CD4-positive, alpha-beta T cell (primary cell): ENCODE results near the gene PPM1L. TPM values are rescaled to one million over a fixed set of nuclear protein-coding genes. Genes with fewer than 3 reads are reported as not detected.
A peak's percentile ranks its signal among the peaks of the same experiment; 100 is the strongest.

Experiments
- ATAC-seq: fragments of 200-7000 bp; cut with Tn5 transposase; one replicate; pipeline ENCODE4 v1.10.0; 2022; ENCODE audit warnings: mild to moderate bottlenecking; ENCODE audit not compliant: poor library complexity
- CTCF ChIA-PET: fragments of 350-600 bp; sonication (Branson Sonifier 250); formaldehyde crosslinking; loops from one replicate; lab custom pipeline; 2021; ENCODE audit warnings: antibody characterized with exemption, inconsistent platforms; lab: Charles Lee
- POLR2A ChIA-PET: fragments of 350-600 bp; sonication (Branson Sonifier 250); formaldehyde crosslinking; loops from one replicate; lab custom pipeline; 2021; ENCODE audit warnings: antibody characterized with exemption, inconsistent platforms; lab: Charles Lee
- DNase-seq, 14 experiments: peaks; one replicate each; pipeline ENCODE4 v3.0.0-alpha.2; 2013 to 2020; ENCODE audit warnings: mixed read lengths in 2 of 14
- H3K27ac ChIP-seq, 2 donors: one replicate each; pipeline versions ENCODE4 v1.5.1 to v1.7.0; 2013; ENCODE audit warnings: low read length in 2 of 2, low read depth in 1 of 2, mild to moderate bottlenecking in 1 of 2
- H3K27me3 ChIP-seq, 2 experiments: 1 replicate in 1 of 2; 2 replicates in 1 of 2; pipeline versions ENCODE4 v1.6.1 to v1.7.0; 2013; ENCODE audit warnings: low read length in 2 of 2, control low read depth in 1 of 2, mild to moderate bottlenecking in 1 of 2, moderate library complexity in 1 of 2; ENCODE audit not compliant: insufficient read depth in 2 of 2, control insufficient read depth in 1 of 2
- H3K36me3 ChIP-seq: one replicate; pipeline ENCODE4 v1.6.1; 2013; ENCODE audit warnings: low read length, control low read depth; ENCODE audit not compliant: insufficient read depth
- H3K4me1 ChIP-seq: one replicate; pipeline ENCODE4 v1.6.1; 2013; ENCODE audit warnings: low read length, control low read depth; ENCODE audit not compliant: insufficient read depth
- H3K4me3 ChIP-seq: one replicate; pipeline ENCODE4 v1.5.1; 2013; ENCODE audit warnings: mild to moderate bottlenecking, low read length, moderate library complexity
- H3K9me3 ChIP-seq, 2 experiments: 1 replicate in 1 of 2; 2 replicates in 1 of 2; pipeline versions ENCODE4 v1.6.1 to v1.7.0; 2013; ENCODE audit warnings: low read length in 2 of 2, mild to moderate bottlenecking in 2 of 2, control low read depth in 1 of 2, moderate library complexity in 1 of 2; ENCODE audit not compliant: control insufficient read depth in 1 of 2, insufficient read depth in 1 of 2
- H3K27ac Mint-ChIP-seq: one replicate; pipeline ENCODE4 v1.8.0; 2020; ENCODE audit warnings: mixed read lengths
- H3K27me3 Mint-ChIP-seq: one replicate; pipeline ENCODE4 v1.8.0; 2021; ENCODE audit warnings: mixed read lengths
- H3K36me3 Mint-ChIP-seq: one replicate; pipeline ENCODE4 v1.8.0; 2021; ENCODE audit warnings: low read depth, mixed read lengths
- H3K4me1 Mint-ChIP-seq: one replicate; pipeline ENCODE4 v1.8.0; 2021; ENCODE audit warnings: low read depth, mixed read lengths
- H3K4me3 Mint-ChIP-seq: one replicate; pipeline ENCODE4 v1.8.0; 2020; ENCODE audit warnings: mild to moderate bottlenecking, mixed read lengths
- H3K9me3 Mint-ChIP-seq: one replicate; pipeline ENCODE4 v1.8.0; 2020; ENCODE audit warnings: mixed read lengths
- CTCF ChIP-seq: fragments of 200-600 bp; IDR thresholded peaks from one replicate; pipeline ENCODE4 v1.8.0; 2022; ENCODE audit warnings: antibody characterized with exemption, mild to moderate bottlenecking
- intact Hi-C, 2 experiments: fragments of 100-400 bp; cut with DNase I in 1 of 2; cut with micrococcal nuclease in 1 of 2; formaldehyde crosslinking; loops; one replicate each; pipeline versions ENCODE4 v1.15.1 to v1.9.0; 2023 to 2025; cut with DNase I, micrococcal nuclease
- total RNA-seq, 174 experiments: library from RNA in 2 of 174; stranded (reverse) in 2 of 174; gene quantifications; one replicate each; pipeline ENCODE4 v1.2.3 and lab custom pipeline; 2021 to 2026

PPM1L gene
- total RNA-seq, 2 experiments from 2014 or later = 3.0 to 3.4 TPM

DNA sequence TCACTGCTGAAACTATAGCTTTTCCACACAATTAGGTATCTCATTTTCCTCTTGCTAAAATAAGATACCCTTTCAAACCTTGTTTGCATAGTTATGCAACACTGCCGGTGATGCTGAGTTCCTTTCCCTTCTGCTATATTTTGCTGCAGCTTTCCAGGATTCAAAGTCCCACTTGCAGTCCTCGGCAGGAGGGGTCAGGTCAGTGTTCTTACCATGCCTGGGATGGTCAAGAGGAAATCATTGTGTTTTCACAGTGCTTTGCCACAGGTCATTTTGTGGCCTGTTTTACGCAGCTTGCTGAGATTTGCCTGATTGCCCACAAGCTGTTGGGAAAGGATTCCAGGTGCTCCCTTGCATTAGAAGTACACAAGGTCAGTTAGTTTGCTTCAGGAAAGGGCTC is 192.2 kb downstream of the PPM1L start:
- ChIA-PET CTCF (interaction anchor here (1.2 kb wide), 1 partner anchor 243 kb away, joined by 3 read pairs; no protein-coding TSS in a partner anchor), POLR2A (no interaction called here)
- TF ChIP-seq CTCF = no peak
- Histone ChIP-seq H3K27me3 (no peaks in the 10 kb centered on the region), H3K4me1 (no peaks in the 10 kb centered on the region), H3K4me3 (no peak overlapping the region), H3K36me3 (no peaks in the 10 kb centered on the region), H3K9me3 (no peaks in the 10 kb centered on the region), H3K27ac (no peak overlapping the region)
- Mint-ChIP-seq H3K4me1 (peaks cover 13% of the 10 kb centered on the region), H3K36me3 (no peaks in the 10 kb centered on the region), H3K27me3 (peaks cover 3% of the 10 kb centered on the region), H3K27ac (no peak overlapping the region), H3K9me3 (no peaks in the 10 kb centered on the region), H3K4me3 (no peak overlapping the region)
- DNase-seq (no peak), ATAC-seq (no peak)
- intact Hi-C loops = loop anchor here in 1 of 2 experiments (10.0 kb wide), 1 partner anchor 477 kb away; no protein-coding TSS in a partner anchor

DNA sequence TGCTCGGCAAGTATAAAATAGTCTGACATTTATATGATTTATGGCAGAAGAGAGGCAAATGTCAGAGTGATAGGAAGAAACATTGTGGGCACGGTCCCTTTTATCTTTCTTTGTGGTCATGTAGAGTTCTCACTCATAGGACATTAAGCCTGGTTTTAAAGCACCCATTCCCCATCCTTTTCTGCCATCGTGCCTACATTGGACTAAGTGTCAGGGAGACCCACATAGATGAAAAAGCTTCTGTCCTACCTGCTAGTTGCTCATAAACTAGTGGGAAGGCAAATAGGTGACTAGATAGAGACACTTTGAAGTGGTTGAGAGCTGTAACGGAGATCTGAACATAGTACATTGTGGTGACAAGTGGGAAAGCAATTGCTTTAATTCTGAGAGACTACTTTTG is 193.4 kb downstream of the PPM1L start:
- intact Hi-C loops = loop anchor here in 1 of 2 experiments (10.0 kb wide), 1 partner anchor 475 kb away; no protein-coding TSS in a partner anchor

DNA sequence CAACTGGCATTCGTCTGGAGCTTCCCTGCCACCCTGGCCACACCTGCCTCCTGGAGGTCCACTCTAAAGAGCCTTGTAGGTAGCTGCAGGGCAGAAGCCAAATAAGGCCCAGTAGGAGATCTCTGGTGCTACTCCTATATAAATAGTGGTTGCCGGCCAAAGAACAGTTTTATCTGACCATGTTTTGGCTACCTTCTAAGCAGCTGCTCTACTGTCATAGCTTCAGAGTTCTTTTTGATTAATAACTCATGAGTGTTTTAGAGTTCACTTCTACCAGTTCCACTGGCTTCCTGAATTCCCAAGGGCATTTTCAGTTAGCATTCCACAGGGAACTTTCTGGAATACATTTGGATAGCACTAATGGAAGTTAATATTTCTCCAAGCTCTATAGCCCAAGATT is 194.5 kb downstream of the PPM1L start:
- H3K9me3 Mint-ChIP-seq = no peaks in the 10 kb centered on the region
- no peak for DNase-seq
- no peaks in the 10 kb centered on the region for H3K36me3 ChIP-seq
- H3K4me1 Mint-ChIP-seq = peaks cover 13% of the 10 kb centered on the region
- ChIA-PET POLR2A (no interaction called here), CTCF (no interaction called here)
- no peak for ATAC-seq
- no peak for TF ChIP-seq CTCF
- H3K27ac Mint-ChIP-seq = no peak overlapping the region
- H3K27ac ChIP-seq = no peak overlapping the region
- H3K4me3 ChIP-seq = no peak overlapping the region
- peaks cover 3% of the 10 kb centered on the region for H3K27me3 Mint-ChIP-seq
- no peaks in the 10 kb centered on the region for H3K4me1 ChIP-seq
- no peak overlapping the region for H3K4me3 Mint-ChIP-seq
- no peaks in the 10 kb centered on the region for H3K36me3 Mint-ChIP-seq
- intact Hi-C loops = no loop called here
- H3K9me3 ChIP-seq = no peaks in the 10 kb centered on the region
- H3K27me3 ChIP-seq = no peaks in the 10 kb centered on the region

More for the DNA sequence above, 193.4 kb downstream of the PPM1L start:
- no peak for TF ChIP-seq CTCF
- Mint-ChIP-seq H3K27me3 (peaks cover 3% of the 10 kb centered on the region), H3K36me3 (no peaks in the 10 kb centered on the region), H3K4me1 (peaks cover 13% of the 10 kb centered on the region), H3K4me3 (no peak overlapping the region), H3K9me3 (no peaks in the 10 kb centered on the region), H3K27ac (no peak overlapping the region)
- H3K4me1 ChIP-seq = no peaks in the 10 kb centered on the region
- DNase-seq (peak in 1 of 14 experiments; percentile 7), ATAC-seq (no peak)
- no peaks in the 10 kb centered on the region for H3K36me3 ChIP-seq
- H3K9me3 ChIP-seq = no peaks in the 10 kb centered on the region
- H3K27me3 ChIP-seq = no peaks in the 10 kb centered on the region
- H3K4me3 ChIP-seq = no peak overlapping the region
- ChIA-PET POLR2A (no interaction called here), CTCF (no interaction called here)
- no peak overlapping the region for H3K27ac ChIP-seq
